Ovary (tissue), 9 donors: ENCODE measurements around the gene PGF. TPM values are rescaled to one million over a fixed set of nuclear protein-coding genes. Genes with fewer than 3 reads are reported as not detected.

Source experiments
- DNase-seq, 5 donors: peaks; one replicate each; pipeline ENCODE4 v3.0.0-alpha.2; 2019 to 2020
- H3K27ac ChIP-seq, 2 donors: fragments of 200-600 bp; one replicate each; pipeline versions ENCODE4 v1.5.1 to v1.8.0; 2019 to 2022
- H3K27me3 ChIP-seq: fragments of 200-600 bp; one replicate; pipeline ENCODE4 v1.8.0; 2022
- H3K36me3 ChIP-seq: fragments of 200-600 bp; sonication (generic); one replicate; pipeline ENCODE4 v1.5.1; 2019
- H3K4me1 ChIP-seq: one replicate; pipeline ENCODE4 v1.8.1; 2013; ENCODE audit warnings: mild to moderate bottlenecking, moderate library complexity; ENCODE audit not compliant: insufficient read depth
- H3K4me3 ChIP-seq: fragments of 200-600 bp; sonication (generic); one replicate; pipeline ENCODE4 v1.5.1; 2017
- H3K9me3 ChIP-seq, 2 donors: fragments of 200-600 bp in 1 of 2; sonication (generic) in 1 of 2; one replicate each; pipeline versions ENCODE4 v1.5.1 to v1.8.1; 2013 to 2019; ENCODE audit warnings: mild to moderate bottlenecking in 1 of 2, moderate library complexity in 1 of 2
- EP300 ChIP-seq: sonication (generic); formaldehyde crosslinking; IDR thresholded peaks from one replicate; pipeline ENCODE4 v1.6.1; 2017; ENCODE audit warnings: antibody characterized with exemption
- POLR2A ChIP-seq: fragments of 450-650 bp; IDR thresholded peaks from one replicate; pipeline ENCODE4 v1.6.1; 2017; ENCODE audit warnings: antibody characterized with exemption, mild to moderate bottlenecking, moderate library complexity
- WGBS, 3 donors: extraction: QIAGEN DNeasy Blood & Tissue Kit in 1 of 3; methylation state at CpG; one replicate each; pipeline versions ENCODE4 v1.1.5 to v1.1.7; 2013 to 2017; 5-methylcytosine and 5-hydroxymethylcytosine counted together
- intact Hi-C, 4 donors: fragments of 100-400 bp; cut with DNase I; formaldehyde crosslinking; loops; one replicate each; pipeline versions ENCODE4 v1.11.0 to v1.15.1; 2022 to 2023
- polyA plus RNA-seq, 2 donors: library from polyadenylated mRNA; stranded (reverse); fragments of 200-250 nt in 1 of 2; fragments of 350-450 nt in 1 of 2; fragmentation: Illumina TruSeq in 1 of 2; extraction: RNeasy Lipid Tissue Mini Kit (QIAGEN cat#74804) in 1 of 2; gene quantifications; one replicate each; pipeline ENCODE4 v1.2.3, GENCODE V29; 2013 to 2014
- total RNA-seq, 7 donors: library from RNA; depleted of rRNA in 2 of 7; stranded (reverse); fragments of >200 nt in 2 of 7; fragmentation: NEBNext Ultra II Directional in 3 of 7; extraction: Animal tissue kit (Norgen Biotek cat#: 25700) in 3 of 7; gene quantifications; one replicate each; pipeline versions ENCODE4 v1.1.0 to v1.2.4, GENCODE V29; 2016 to 2023
- TF ChIP-seq, protein P1 (sequence below), 3 donors: fragments of 450-650 bp in 2 of 3; fragments of 200-600 bp in 1 of 3; IDR thresholded peaks; one replicate each; pipeline versions ENCODE4 v1.5.1 to v1.8.0; 2016 to 2022; ENCODE audit warnings: antibody characterized with exemption in 3 of 3, mild to moderate bottlenecking in 1 of 3
- donor health status: DM: no; HTN: no; CAD: no; lungs with moderate emphysema.
- donor health status: DM: no; HTN: no; CAD: no.
- donor health status: Bipolar disorder and iron deficiency.
- donor health status: DM: yes; HTN: yes; CAD: no.
- donor health status: DM: no; HTN: no; CAD: no.
- donor health status: DM: yes; HTN: yes; CAD: no.

The PGF gene
- total and polyA plus RNA-seq, 9 donors = 1.8 to 14.0 (median 4.2) TPM; not detected in 1

DNA sequence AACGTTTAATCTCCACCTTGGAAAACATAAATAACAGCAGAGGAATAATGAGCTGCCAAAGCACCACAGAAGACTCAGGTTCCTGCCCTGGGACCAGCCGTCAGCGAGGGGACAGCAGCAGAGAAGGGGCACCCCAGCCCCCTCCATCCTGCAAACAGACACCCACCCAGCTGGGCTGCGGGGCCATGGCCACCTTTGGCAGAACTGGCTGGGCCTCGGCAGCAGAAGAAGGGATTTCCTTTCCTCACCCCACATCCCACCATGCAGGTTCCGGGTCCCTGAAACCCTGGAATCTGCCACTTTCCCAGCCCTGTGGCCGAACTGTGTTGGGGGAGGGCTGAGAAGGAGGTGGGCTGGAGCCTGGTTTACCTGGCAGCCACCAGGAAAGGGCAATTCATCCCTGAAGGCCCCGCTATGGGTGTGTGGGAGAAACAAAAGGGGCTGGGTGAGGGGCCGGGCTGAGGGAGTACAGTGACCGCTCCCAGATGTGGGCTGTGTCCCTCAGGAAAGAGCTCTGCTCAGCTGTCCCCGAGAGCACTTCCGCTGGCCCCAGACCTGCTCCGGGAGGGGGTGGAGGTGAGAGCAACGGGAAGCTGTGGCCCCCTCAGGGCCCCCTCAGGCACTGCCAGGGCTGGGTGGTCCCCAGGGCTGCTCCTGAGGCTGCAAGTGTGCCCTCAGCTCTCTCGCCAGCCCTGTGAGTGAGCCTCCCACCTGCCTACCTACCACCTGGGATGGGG lies 3.8 kb downstream of the PGF start:
- Histone ChIP-seq H3K4me1 (peaks cover 4% of the 10 kb centered on the region), H3K27me3 (no peaks in the 10 kb centered on the region), H3K9me3 (no peaks in the 10 kb centered on the region), H3K4me3 (no peak overlapping the region), H3K27ac (no peak overlapping the region), H3K36me3 (no peaks in the 10 kb centered on the region)
- TF ChIP-seq EP300 = no peak
- no peak for TF ChIP-seq POLR2A
- TF ChIP-seq, protein P1, sequence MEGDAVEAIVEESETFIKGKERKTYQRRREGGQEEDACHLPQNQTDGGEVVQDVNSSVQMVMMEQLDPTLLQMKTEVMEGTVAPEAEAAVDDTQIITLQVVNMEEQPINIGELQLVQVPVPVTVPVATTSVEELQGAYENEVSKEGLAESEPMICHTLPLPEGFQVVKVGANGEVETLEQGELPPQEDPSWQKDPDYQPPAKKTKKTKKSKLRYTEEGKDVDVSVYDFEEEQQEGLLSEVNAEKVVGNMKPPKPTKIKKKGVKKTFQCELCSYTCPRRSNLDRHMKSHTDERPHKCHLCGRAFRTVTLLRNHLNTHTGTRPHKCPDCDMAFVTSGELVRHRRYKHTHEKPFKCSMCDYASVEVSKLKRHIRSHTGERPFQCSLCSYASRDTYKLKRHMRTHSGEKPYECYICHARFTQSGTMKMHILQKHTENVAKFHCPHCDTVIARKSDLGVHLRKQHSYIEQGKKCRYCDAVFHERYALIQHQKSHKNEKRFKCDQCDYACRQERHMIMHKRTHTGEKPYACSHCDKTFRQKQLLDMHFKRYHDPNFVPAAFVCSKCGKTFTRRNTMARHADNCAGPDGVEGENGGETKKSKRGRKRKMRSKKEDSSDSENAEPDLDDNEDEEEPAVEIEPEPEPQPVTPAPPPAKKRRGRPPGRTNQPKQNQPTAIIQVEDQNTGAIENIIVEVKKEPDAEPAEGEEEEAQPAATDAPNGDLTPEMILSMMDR (IDR thresholded peaks at IDR 0.05) = no peak
- no peak for DNase-seq
- 60 to 69% (median 63%) methylated on average over 13 to 15 of the region's 15 CpGs for WGBS, 3 donors
- intact Hi-C loops = loop anchor here in 1 of 4 donors (10.0 kb wide), 1 partner anchor 63 kb away; no protein-coding TSS in a partner anchor

DNA sequence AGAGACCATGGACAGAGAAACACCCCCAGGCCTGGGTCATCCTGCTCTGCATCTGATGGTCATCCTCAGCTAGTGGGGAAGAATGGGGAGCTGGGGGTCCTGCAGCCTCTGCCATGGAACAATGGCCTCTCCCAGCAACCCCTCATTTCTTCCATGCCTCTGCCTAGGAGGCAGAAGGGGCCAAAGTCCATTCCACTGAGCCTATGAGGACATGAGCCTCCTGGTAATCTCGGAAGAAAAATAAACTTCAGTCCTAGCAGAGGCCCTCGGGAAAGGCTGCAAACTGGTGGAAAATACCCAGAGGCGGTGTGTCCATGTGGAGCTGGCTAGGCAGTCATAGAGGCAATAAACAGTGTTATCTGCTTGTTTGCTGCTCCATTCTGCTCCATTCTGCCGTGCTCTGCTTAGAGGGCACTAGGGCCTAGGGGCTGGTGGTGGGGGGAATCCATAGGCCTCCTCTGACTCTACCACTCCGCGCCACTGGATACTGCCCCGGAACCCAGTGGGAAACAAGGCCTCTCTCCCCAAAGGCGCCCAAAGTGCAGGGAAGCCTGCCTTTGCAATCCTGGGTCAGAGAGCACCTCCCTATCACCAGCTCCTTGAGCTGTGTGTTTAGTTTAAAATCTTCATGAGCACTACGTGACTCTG lies 4.5 kb downstream of the PGF start:
- no peaks in the 10 kb centered on the region for H3K27me3 ChIP-seq
- no peaks in the 10 kb centered on the region for H3K9me3 ChIP-seq
- no peaks in the 10 kb centered on the region for H3K36me3 ChIP-seq
- TF ChIP-seq POLR2A (no peak), EP300 (no peak)
- TF ChIP-seq, protein P1 (IDR thresholded peaks at IDR 0.05) = no peak
- DNase-seq = no peak
- H3K4me1 ChIP-seq = peaks cover 6% of the 10 kb centered on the region
- H3K27ac ChIP-seq = no peak overlapping the region
- 55 to 69% (median 56%) methylated on average over 9 of the region's 9 CpGs for WGBS, 3 donors
- intact Hi-C loops = loop anchor here in 1 of 4 donors (10.0 kb wide), 1 partner anchor 64 kb away; no protein-coding TSS in a partner anchor
- H3K4me3 ChIP-seq = no peak overlapping the region

DNA sequence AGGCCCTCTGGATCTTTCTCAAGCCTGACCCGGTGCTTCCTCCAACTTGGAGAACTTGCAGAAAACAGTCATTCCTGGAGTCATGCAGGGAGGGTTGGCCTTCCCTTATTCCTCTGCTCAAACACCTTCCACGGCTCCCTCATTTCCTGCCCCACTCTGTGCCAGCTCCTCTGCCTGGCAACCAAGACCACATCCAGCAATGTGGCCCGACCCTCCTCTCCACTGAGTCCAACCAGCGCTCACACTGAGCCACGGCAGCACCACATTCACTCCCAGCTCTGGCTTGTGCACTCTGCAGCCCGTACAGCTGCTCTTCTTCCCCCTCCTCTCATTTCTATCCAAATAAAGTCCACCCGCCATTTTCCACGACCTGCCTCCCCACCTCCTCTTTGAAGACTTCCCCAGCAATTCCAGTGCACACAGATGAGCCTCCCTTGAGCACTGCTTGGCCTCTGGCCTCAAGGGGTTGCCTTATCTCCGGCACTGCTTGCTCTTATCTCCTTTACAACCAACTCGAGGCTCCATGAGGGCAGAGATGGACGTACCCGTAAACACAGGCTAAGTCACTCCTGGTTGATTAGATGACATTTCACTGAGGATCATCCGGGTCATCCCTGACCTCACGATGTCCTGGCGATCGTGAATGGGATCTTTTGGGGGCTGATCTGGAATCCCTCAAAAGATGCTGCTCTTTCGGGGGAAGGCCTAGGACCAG lies 5.4 kb downstream of the PGF start:
- Histone ChIP-seq H3K4me3 (no peak overlapping the region), H3K27ac (no peak overlapping the region), H3K36me3 (no peaks in the 10 kb centered on the region), H3K4me1 (peaks cover 4% of the 10 kb centered on the region), H3K9me3 (no peaks in the 10 kb centered on the region), H3K27me3 (no peaks in the 10 kb centered on the region)
- 77 to 81% (median 79%) methylated on average over 17 of the region's 17 CpGs for WGBS, 3 donors
- no peak for TF ChIP-seq POLR2A
- TF ChIP-seq, protein P1 (IDR thresholded peaks at IDR 0.05) = no peak
- no peak for TF ChIP-seq EP300
- no peak for DNase-seq
- intact Hi-C loops = loop anchor here (5.0 to 10.0 kb wide), 5 partner anchors 65 to 355 kb away; no protein-coding TSS in a partner anchor

DNA sequence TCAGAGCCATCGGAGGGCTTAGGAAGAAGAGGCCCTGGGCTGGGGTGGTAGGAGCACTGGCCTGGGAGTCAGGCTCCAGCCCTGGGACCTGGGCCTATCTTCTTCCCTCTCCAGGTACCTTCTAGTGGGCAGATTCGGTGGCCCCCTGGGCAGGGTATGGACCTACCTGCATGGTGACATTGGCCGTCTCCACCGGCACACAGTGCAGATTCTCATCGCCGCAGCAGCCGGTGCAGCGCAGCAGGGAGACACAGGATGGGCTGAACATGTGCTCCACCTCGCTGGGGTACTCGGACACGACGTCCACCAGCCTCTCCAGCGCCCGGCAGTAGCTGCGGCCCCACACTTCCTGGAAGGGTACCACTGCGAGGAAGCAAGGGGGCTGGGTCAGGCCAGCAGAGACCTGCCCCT lies 6.2 kb downstream of the PGF start:
- intact Hi-C loops = loop anchor here (5.0 to 10.0 kb wide), 4 partner anchors 136 to 356 kb away; no protein-coding TSS in a partner anchor
- no peak overlapping the region for H3K4me3 ChIP-seq
- DNase-seq = no peak
- H3K4me1 ChIP-seq = peaks cover 3% of the 10 kb centered on the region
- 88 to 91% (median 90%) methylated on average over 14 to 16 of the region's 16 CpGs for WGBS, 3 donors
- no peaks in the 10 kb centered on the region for H3K36me3 ChIP-seq
- no peaks in the 10 kb centered on the region for H3K9me3 ChIP-seq
- no peak for TF ChIP-seq EP300
- no peak for TF ChIP-seq POLR2A
- TF ChIP-seq, protein P1 (IDR thresholded peaks at IDR 0.05) = no peak
- no peaks in the 10 kb centered on the region for H3K27me3 ChIP-seq
- H3K27ac ChIP-seq = no peak overlapping the region
